HG03280 (cell line): ENCODE measurements around the gene IMP3.
A peak's percentile ranks its signal among the peaks of the same experiment; 100 is the strongest.
"Not testable (repeated sequence)": the region's sequence is repeated elsewhere in the genome, so short reads cannot be mapped to it uniquely, and the experiment has no call there.

Experiments
- ATAC-seq: cut with Tn5 transposase; IDR thresholded peaks from one replicate; pipeline ENCODE4 v1.9.1; 2021; ENCODE audit warnings: mild to moderate bottlenecking, moderate library complexity; ENCODE audit not compliant: unreplicated experiment

Gene IMP3

GRCh38 chr15:75651810-75652543 is 12.0 kb upstream of the IMP3 start:
- no peak for ATAC-seq

DNA sequence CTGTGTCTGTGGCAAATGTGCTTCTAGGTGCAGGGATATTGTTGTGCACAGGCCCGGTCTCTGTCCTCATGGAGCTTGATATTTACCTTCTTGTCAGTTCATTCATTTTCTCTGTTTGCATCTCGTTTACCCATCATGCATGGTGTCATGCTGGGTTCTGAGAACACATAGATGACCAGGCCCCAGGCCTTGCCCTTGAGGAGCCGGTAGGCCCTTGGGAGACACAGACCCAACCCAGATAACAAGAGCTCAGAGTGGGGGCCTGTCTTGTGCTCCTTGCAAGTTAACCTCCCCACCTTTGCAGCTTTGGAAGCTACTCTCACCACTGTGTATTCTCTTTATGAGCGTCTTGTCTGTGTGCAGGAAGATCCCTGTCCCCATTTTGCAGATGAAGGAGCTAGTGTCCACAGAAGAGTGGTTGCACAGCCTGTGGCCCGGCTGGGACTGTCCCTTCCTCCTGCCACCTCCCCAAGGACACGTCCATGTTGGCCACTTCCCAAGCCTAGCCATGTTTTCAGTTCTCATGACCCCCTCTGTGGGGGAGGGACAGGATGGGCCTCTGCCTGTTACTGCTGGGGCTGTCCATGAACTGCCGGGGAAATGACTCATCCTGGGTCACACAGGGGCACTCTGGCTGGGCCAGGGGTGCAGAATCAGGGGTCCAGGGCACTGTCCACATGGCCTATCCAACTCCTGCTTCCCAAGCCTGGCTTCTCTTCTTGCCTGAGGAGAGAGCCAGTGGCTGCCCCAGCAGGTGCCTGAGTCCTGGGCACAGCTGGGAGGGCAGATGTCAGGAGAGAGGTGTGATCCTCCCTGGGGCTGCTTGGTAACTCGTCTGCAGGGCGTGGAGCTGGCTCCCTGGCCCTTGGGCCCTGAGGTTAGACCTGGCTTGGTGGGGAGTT is 11.1 kb upstream of the IMP3 start:
- no peak for ATAC-seq

- ATAC-seq: no peak
These were observed 9.8 kb upstream of the IMP3 start for GRCh38 chr15:75649848-75650247.

- no peak for ATAC-seq
These were observed 9.2 kb upstream of the IMP3 start for GRCh38 chr15:75649045-75649761.

- no peak for ATAC-seq
These were observed 8.4 kb upstream of the IMP3 start for GRCh38 chr15:75648156-75649000.

GRCh38 chr15:75647370-75648155 is 7.5 kb upstream of the IMP3 start, which contains the start of gene SNX33:
TSS of gene SNX33 (plus strand) at chr15:75647912. CDS start at chr15:75649103, 1,191 bp downstream.
- ATAC-seq: no peak

- no peak for ATAC-seq
These were observed 6.9 kb upstream of the IMP3 start for GRCh38 chr15:75646944-75647364.

GRCh38 chr15:75646112-75646943 is 6.3 kb upstream of the IMP3 start:
- no peak for ATAC-seq

- ATAC-seq: no peak
These were observed 4.4 kb upstream of the IMP3 start for GRCh38 chr15:75644376-75644775.

DNA sequence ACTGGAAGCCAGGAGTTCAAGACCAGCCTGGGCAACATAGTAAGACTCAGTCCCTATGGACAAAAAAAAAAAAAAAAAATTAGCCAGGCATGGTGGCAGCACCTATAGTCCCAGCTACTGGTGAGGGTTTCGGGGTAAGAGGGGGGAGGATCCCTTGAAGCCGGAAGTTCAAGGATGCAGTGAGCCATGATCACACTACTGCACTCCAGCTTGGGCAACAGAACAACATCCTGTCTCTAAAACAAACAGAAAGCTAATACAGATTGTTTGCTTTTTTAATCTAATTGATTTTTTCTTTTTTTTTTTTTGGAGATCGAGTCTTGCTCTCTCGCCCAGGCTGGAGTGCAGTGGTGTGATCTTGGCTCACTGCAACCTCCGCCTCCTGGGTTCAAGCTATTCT is 1.6 kb upstream of the IMP3 start:
- no peak for ATAC-seq

GRCh38 chr15:75641179-75641503 is 1.1 kb upstream of the IMP3 start:
- ATAC-seq: no peak

DNA sequence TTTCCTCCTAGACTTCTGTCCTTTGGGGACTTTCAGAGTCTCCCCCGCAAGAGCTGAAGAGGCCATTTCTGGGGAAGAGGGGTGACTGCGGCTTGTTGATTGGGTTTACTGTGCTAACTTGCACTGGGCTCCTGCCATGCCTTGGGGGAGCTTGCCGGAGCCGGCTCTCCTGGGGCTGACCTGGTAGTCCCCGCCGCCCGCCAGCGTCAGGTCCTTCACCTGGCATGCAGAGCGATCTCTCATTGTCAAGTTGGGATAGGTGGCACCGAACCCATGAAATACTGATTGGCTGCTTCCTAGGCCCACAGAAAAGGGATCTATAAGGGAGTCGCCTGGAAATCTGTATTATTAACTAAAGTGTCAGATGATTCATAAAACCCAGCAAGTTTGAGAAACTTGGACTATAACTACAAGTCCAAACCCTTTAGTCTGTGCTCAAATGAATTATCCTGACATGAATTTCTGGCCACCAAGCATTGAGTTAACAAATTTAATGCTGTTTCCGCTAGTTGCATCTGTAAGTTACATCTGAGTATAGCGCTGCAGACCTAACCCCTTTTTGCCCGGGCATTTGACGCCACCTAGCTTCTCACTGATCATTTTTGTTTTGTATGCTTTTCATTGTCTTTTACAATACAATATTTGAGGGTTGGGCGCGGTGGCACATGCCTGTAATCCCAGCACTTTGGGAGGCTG is 607 bp upstream of the IMP3 start:
- peak; percentile 23 for ATAC-seq

GRCh38 chr15:75639191-75639708 is 774 bp downstream of the IMP3 start:
- no peak for ATAC-seq

- ATAC-seq: no peak
These were observed 2.6 kb downstream of the IMP3 start for GRCh38 chr15:75637245-75638009.

DNA sequence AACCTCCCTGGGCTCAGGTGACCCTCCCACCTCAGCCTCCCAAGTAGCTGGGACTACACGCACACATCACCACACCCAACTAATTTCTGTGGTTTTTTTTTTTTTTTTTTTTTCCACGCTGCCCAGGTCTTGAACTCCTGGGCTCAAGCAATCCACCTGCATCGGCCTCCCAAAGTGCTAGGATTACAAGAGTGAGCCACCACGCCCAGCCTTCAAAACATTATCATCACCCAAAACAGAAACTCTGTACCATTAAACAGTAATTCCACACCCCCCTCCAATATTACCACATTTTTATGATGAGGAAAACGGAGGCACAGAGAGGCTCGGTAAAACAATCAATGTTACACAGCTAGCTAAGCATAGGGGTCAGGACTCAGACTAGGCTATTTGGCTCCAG is 4.0 kb downstream of the IMP3 start:
- no peak for ATAC-seq

DNA sequence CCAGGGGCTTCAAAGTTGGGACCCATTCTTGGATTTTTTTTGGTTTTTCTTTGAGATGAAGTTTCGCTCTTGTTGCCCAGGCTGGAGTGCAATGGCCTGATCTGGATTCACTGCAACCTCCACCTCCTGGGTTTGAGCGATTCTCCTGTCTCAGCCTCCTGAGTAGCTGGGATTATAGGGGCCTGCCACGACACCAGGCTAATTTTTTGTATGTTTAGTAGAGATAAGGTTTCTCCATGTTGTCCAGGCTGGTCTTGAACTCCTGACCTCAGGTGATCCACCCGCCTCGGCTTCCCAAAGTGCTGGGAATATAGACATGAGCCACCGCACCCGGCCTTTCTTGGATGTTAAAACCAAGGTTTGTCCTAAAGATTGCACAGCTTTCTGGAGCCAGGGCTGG is 6.1 kb downstream of the IMP3 start:
- ATAC-seq: not testable (repeated sequence)

- no peak for ATAC-seq
These were observed 8.1 kb downstream of the IMP3 start for GRCh38 chr15:75631935-75632334.
